HG03097 (cell line): ENCODE results near the gene CD80.
"Not testable (repeated sequence)": the region's sequence is repeated elsewhere in the genome, so short reads cannot be mapped to it uniquely, and the experiment has no call there.

Experiments used
- ATAC-seq: cut with Tn5 transposase; IDR thresholded peaks from one replicate; pipeline ENCODE4 v1.9.1; 2021; ENCODE audit not compliant: unreplicated experiment, low FRiP score

Gene CD80, protein sequence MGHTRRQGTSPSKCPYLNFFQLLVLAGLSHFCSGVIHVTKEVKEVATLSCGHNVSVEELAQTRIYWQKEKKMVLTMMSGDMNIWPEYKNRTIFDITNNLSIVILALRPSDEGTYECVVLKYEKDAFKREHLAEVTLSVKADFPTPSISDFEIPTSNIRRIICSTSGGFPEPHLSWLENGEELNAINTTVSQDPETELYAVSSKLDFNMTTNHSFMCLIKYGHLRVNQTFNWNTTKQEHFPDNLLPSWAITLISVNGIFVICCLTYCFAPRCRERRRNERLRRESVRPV

DNA sequence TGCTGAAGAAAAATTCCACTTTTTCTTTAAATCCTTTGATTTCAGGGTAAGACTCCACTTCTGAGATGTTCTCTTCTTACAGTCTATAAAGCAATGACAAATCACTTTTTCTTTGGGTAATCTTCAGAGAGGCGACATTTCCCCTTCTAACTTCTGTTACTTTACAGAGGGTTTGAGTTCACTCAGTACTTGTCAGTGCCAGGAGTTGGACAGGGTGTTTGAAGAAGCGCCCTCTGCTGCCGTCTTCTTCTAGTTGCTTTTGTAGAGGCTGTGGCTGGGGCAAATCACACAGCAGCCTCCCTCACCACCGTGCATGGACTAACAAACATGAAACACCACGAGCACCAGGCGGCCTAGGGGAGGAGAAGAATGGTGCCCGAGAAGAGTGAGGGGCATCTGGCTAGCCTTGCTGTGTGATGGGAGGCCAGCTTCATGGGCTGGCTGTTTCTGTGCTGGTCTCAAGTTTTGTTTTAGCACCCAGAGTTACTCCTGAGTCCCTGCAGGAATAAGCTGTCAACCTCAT lies at the start of gene CD80:
Gene CD80 (minus strand): TSS at position 174 of the 523 bp plus-strand sequence. CDS start 1,886 bp downstream, outside the sequence.
- peak; percentile 52 for ATAC-seq

DNA sequence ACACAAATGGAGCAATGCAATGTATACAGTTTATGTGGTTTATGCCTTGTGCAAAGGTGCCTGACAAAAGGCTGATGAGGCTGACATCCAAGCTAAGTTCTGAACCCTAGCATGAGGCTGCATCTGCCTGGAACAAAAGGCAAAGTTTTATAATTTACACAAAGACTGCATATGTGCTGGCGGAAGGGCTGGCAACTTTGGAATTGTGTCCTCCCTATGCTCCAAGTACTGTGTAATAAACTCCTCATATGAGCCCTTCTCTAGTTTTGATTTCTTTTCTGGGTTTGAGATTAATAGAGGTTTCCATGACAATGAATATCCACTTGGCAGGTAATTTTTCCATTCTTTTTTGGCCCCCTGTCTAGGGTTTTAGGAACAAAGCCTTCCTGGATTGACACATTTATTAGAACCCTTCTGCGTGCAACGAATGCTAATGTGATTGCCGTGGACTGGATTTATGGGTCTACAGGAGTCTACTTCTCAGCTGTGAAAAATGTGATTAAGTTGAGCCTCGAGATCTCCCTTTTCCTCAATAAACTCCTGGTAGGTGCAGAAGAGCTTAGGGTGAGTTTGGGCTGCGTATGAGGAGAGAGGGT lies 49.1 kb upstream of the CD80 start:
- ATAC-seq = no peak

DNA sequence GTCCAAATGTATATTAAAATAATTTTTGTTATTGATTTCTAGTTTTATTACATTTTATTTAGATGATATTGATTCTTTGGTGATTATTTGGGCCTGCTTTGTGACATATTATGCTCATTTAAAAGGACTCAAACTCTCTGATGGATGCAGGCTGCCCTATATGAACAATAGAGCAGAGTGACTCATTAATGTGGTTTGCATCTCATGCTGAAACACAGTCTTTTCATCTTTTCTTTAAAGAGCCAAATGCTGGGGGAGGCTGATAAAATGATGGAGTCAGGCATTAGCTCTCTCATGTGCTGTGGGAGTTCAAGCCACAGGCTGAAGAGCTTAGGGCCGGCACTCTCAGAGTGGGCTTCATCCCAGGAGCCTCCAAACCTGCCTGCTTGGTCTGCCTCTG lies 45.5 kb upstream of the CD80 start:
- ATAC-seq = no peak

DNA sequence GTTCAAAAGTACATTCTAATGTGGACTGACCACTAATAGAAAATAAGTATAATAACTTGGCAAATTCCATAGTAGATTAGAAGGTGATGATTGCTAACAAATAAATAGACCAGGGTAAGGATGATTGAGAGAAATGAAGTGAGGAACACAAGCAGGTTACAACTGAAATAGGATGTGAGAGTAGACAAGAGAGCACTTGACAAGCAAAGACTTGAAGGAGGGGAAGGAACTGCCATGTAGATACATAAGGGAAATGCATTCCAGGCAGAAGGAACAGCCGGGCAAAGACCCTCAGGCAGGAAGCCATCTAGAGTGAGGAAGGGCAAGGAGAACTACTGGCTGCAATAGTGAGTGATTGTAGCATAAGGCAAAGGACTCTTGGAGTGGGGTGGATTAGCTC lies 43.3 kb upstream of the CD80 start:
- ATAC-seq = no peak

DNA sequence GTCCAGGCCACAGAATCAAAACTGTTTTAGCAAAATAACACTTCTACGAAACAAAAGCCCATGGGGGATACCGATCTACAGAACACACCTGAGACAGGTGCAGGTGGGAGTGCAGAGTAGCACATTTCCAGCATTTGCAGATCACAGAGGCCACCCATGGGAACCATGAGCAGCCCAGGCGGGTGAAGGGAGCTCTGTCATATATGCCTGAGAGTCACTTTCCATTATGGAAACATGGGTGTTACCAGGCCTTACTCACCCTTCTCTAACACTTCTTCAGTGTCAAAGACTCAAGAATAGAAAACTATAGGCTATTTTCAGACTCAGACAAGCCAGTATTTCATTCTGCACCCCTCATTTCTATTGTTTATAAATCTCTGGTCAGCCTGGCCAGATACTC lies 41.7 kb upstream of the CD80 start:
- no peak for ATAC-seq

DNA sequence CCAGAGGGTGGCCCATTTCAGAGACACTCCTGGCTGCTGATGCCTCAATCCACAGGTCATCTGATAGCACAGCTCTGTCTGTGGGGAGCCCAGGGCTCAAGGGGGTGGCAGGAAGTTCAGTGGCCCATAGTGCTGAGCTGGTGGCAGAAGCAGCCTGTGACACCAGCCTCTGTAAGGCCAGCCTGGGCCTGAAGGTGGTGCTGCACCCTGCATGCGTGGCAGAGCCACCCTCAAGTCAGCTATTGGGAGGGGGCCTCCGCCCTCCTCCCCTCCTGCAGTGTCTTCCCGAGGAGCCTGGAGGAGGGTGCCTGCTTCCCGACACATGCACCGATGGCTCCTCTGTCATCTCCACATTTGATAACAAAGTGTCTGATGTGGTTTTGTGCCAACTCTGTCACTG lies 41.3 kb upstream of the CD80 start:
- ATAC-seq = peak; percentile 50

DNA sequence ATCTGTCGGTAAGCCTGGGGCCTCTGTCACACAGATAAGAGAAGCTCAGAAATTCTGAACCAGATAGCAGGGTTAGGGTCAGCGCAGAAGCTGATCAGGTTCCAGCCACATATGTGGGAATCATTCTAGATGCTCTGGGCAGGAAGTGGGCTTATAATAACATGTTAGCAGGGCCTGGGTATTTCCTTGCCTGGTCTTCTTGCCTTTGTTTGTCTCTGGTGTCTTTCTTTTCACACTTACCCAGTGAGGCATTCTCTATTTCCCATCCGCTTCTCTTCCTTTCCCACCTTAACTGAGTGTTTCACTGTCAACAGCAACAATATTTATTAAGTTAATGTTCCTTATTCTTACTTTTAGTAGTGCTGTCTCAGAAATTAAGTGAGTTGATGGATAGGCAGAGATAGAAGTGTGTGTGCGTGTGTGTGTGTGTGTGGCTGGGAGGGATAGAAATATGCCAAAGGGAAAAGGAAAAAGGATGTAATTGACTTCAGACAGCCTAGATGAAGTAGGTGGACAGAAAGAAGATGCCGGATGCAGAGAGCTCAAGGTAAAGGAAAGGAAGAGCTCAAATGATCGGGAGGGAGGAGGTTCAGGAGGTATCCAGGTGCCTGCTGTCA lies 40.3 kb upstream of the CD80 start:
- ATAC-seq = no peak

DNA sequence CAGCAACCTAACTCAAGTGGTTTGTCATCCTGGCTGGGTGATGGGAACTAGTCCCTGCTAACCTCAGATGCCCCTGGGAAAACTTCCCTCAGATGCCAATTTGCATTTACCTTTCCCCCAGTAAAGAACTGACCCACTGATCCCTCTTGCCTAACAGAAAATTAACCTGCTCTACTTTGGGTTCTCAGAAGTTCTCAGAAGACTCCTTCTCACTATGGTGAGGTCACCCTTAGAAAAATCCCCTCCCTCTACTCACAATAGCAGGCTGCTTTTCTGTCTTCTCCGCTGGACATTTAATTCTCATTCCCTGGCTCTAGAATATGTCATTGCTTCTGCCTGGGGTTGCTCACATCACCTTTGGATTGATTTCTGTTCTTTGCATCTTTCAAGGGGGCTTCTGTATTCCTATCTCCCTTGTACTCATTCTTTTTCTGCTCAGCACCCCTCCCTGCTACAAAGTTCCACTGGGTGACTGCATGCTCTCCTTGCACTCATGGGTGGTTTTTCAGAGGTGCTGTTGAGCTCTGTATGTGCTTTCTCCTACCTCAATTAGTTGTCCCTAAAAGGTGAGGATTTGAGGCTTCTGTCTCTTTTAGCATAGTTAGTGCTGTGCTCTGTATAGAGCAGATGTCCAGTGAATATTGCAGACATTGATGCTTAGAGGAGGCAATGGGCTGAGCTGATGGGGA lies 39.1 kb upstream of the CD80 start:
- peak; percentile 42 for ATAC-seq

DNA sequence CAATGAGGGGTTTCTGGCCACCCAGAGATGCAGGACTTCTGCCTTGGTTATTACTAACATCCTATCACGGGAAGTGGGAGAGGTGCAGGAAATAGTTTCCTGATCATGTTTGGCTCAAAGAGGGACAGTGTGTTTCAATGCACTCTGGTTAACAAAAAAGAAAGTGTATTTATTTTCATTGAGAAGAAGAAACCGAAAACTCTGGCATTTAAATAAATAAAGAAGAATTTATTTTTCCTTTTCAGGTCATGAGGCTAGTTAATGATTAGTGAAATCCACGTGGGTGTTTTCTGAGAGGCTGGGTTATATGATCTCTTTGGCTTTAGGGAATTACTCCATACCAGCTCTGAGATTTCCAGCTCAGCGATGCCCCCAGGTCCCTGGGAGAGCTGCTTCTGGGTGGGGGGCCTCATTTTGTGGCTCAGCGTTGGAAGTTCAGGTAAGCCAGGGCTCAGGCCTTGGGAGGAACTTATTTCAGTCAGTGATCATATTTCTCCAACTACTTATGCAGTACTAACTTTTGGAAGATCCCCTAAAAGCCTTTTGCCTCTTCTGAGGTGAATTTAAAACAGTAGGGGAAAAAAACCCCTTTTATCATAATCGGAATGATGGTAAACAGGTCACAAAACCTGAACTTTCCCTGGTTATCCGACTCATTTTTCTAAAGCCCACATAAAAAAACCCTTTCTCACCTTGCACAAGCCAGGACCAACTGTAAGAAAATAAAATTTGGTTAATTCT lies 38.3 kb upstream of the CD80 start, which contains the start of gene PLA1A:
Gene PLA1A (plus strand): TSS at position 338 of the 741 bp plus-strand sequence. CDS start 29 bp downstream, at position 367.
- no peak for ATAC-seq

DNA sequence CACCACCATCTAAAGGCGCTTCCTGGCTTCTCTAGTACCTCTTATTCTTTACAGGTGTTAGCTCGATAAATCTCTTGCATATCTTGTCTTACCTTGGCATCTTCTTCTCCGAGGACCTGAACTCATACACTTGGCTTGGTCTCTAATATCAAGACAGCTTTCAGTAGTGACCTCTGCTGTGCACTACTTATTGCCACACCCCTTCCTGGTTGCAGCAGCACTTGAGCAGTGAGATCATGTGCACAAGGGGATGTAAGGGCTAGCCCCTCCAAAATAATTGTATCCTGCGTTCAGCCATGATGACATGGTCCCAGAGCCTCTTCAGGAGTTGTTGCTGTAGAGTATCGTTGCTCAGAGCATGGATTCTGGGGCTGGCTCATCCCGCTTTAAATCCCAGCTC lies 37.0 kb upstream of the CD80 start:
- no peak for ATAC-seq

DNA sequence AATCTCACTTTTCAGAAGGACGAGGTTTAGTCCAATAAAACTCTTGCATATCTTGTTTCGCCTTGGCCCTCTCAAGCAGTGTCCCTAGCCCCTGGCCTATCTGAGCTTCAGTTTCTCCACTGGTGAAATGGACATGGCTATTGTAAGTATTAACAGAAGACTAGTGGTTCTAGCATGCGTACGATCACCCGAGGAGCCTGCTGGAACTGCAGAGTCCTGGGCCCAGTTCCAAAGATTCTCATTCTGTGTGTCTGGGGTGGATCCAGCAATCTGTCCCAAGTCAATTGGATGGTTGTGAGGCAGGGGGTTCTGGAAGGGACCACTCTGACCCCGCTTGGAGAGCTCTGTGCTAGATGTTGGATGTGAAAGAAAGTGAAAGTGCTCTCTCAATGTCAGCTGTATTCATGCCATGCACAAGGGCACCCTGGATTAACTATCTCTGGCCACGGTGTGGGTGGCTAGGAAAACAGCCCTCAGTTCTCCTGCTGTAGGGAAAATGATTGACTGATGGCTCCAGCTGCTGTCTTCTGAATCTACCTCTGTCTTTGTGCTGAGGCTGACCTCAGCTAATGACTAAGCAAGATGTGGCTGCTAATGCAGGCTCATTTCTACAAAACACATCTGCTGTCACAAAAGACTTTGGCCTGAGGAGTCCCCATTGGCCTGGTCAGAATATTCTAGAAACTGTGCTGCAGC lies 36.4 kb upstream of the CD80 start:
- no peak for ATAC-seq

DNA sequence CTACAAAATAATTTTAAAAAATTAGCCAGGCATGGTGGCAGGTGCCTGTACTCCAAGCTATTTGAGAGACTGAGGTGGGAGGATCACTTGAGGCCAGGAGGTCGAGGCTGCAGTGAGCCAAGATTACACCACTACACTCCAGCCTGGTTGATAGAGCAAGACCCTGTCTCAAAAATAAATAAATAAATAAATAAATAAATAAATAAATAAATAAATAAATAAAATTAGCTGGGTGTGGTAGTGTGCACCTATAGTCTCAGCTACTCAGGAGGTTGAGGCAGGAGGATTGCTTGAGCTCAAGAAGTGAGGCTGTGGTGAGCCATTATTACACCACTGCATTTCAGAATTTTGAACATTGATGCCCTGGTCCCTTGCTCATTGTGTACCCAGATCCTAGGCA lies 35.5 kb upstream of the CD80 start:
- not testable (repeated sequence) for ATAC-seq

DNA sequence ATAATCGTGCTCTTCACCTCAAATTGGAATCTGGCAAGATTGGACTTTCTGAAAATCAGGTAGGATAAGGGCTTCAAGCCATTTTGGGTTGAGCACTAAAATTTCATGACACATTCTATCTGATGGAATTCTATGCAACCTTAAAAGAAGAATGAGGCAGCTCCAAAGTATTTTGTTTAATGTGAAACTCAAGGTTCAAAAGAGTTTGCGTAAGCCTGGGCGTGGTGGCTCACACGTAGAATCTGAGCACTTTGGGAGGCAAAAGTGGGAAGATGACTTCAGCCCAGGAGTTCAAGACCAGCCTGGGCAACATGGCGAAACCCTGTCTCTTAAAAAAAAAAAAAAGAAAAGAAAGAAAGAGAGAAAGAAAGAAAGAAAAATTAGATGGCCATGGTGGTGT lies 34.7 kb upstream of the CD80 start:
- no peak for ATAC-seq

DNA sequence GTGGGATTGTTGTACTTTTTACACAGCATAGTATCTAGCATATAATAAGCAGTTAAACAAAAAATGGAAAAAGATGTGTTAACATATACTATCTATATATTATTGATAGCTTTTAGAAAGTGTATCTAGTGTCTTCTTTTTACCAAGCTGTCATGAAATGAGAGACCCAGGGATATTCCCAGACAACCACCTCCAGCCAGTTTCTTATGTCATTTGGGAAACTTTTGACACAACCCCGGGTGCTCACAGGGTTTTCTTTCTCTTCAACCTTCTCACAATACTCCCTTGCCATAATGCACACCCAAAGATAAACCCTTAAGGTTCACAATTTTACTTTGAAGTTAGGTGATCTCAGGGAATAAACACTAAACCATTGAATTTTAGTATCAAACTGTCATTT lies 33.4 kb upstream of the CD80 start:
- ATAC-seq = no peak

DNA sequence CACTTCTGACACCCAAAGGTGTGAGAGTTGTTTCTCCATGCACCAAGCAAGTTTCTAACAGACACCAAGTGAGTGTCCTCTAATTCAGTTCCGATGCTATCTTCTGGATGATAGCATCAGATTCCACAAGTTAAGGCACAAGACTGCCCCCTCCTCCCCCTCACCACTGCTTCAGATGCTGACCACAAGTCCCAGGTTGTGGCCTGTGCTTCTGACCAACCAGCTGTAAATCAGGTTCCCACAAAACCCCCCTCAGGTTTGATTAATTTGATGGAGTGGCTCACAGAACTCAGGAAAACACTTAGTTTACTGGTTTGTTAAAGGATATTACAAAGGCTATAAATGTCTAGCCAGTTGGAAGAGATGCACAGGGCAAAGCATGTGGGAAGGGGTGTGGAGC lies 31.3 kb upstream of the CD80 start:
- no peak for ATAC-seq

DNA sequence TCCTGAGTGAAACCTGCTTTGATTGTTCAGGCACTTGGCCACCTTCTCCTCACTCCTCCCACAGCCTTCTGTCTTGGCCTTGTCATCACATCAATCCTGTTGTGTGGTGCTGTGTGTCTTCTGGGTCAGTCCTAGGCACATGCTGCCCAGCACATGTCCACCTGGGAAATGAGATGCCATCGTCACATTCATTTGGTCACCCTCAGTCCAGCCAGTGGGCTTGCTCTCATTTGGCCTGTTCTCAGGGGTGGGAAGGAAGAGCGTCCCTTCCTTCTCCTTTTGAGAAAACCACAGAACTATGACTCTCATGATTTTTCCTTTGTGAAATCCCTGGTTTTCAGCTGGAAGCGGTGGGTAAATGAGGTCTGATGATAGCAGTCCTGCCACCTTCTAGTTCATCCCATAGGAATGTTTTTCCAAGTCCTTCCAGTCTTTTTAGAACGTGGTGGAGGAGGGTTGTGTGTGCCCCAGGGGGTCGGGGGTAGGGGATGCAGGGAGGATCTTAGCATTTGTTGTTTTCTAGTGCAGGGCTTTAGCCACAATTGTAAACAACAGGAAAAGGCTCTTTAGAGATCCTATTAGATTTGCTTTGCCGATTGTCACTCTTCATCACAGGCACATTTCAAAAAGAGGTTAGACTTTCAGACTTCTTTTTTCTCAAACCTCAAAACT lies 29.8 kb upstream of the CD80 start:
- ATAC-seq = no peak

DNA sequence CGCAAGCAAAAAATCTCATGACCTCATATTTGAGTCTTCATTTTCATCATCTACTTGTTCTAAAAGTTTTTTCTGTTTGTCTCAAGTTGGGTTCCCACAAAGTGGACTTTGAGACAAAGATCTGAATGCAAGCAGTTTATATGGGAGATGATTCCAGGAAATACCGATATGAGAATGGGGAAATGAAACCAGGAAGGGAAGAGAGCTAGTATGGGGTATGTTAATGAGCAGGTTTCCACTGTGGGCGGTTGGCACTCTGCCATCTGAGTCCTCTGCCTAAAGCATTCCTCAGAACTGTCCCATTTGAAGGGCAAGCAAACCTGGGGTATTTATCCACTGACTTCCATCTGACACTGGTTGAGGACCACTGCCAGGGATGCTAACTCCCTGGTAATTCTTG lies 28.7 kb upstream of the CD80 start:
- no peak for ATAC-seq

DNA sequence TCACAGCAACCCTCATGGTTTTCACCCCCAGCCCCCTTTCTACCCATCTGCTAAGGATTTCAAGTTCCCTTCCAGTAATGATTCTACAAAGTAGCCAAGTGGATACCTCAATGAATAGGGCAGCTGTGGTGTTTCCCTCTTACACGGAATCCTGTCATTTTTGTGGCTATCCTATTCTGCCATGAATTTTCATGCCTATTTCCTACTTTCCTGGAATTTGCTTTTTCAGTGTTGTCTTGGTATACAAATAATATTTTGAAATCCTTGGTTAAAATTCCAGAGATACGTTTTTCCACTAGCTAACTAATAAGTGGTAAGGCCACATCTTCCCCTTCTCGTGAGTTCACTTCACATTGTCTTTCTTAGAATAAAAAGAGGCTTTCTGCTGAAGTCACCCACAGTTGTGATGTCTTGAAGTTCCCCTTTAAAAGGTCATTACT lies 27.3 kb upstream of the CD80 start:
- ATAC-seq = no peak

DNA sequence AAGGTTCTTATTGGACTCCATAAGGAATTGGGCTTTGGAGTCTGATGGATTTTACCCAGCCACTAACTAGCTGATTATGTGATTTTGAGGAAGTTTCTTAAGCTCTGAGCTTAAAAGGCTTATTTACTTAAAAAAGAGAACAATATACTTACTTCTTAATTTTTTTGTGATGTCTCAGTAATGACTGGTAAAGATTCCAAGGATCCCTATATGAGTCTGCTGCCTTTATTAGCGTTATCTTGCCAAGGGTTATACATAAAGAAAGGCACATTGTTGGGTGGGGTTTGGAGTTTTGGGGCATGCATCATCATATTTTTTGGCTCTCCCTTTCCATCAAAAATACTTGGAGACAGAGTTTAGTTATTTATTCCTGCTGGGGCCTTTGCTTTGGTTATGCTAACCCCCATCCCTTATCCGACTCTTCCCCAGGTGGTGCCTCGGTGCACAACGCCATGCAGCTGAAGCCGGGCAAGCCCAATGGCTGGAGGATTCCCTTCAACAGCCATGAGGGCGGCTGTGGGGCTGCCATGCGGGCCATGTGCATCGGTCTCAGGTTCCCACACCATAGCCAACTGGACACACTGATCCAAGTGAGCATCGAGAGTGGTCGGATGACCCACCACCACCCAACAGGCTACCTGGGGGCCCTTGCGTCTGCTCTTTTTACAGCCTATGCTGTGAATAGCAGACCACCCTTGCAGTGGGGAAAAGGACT lies 26.6 kb upstream of the CD80 start:
- no peak for ATAC-seq
